Right lobe of liver (tissue), 4 donors: ENCODE data around the gene RCAN2.

Experiments used
- CTCF ChIP-seq, 4 donors: fragments of 200-600 bp in 3 of 4; fragments of 450-650 bp in 1 of 4; IDR thresholded peaks; one replicate each; pipeline versions ENCODE4 v1.5.1 to v1.8.0; 2016 to 2022; ENCODE audit warnings: antibody characterized with exemption in 4 of 4, mild to moderate bottlenecking in 2 of 4
- POLR2A ChIP-seq: fragments of 450-650 bp; IDR thresholded peaks from one replicate; pipeline ENCODE4 v1.6.1; 2017; ENCODE audit warnings: antibody characterized with exemption, mild to moderate bottlenecking
- donor health status: DM: no; HTN: no; CAD: no.
- donor health status: DM: no; HTN: no; CAD: no.
- donor health status: DM: no; HTN: yes; CAD: no.

DNA sequence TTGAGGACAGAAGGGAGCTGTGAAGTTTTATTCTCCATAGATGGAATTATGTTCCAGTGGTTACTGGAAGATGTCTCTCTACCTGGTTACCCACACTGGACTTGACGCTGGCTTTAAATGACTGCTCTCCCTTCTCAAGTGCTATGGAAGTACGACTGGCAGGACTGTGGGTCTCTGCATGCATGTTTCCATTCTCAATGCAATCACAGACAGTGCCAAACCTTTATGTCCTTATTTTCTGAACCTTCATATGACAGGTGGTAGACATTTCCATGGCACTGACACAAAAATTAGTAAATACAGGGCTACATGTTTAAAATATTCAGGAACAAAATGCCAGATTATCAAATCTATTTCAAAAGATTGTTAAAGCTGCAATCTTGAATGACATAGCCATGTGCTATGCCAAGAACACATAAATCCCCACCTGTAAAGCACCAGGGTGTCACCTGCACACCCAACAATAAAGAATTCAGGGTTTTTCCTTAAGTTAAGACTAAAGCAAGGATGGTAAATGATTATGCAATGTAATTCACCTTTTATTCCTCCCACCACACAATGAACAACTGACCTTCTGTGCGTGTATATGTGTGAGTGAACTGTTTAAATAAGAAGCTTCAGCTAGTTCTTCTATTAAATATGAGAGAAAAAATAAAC, 167.2 kb downstream of the RCAN2 start:
- TF ChIP-seq CTCF (IDR thresholded peaks at IDR 0.05) (no peak), POLR2A (no peak)
